B cell (primary cell): ENCODE data around the gene LRIF1.

Experiments used
- EZH2 ChIP-seq: IDR thresholded peaks from 2 replicates; pipeline ENCODE4 v1.6.1; 2012; ENCODE audit warnings: borderline replicate concordance, low read depth, mild to moderate bottlenecking, moderate library complexity, low read length; ENCODE audit not compliant: insufficient read depth, poor library complexity, severe bottlenecking
- TF ChIP-seq, protein P1 (sequence below): fragments of 200-600 bp; IDR thresholded peaks from one replicate; pipeline ENCODE4 v1.8.0; 2022; ENCODE audit warnings: antibody characterized with exemption, mild to moderate bottlenecking

DNA sequence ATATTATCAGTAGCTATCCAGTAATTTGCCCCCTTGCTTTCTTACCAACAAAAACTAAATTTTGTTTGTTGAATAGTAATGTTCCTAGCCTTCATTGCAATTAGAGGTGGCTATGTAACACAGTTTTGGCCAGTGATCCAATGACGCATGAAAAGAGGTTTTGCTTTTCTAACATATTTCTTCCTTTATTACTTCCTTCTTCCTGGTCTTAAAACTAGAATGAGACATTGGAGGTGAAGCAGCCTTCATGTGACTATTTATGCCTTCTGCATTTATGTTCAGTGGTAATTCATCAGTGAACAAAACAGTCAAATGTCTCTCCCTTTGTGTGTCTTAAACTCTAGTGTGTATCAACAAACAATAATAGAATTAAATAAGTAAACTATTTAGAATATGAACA is 35.5 kb downstream of the LRIF1 start:
- TF ChIP-seq, protein P1, sequence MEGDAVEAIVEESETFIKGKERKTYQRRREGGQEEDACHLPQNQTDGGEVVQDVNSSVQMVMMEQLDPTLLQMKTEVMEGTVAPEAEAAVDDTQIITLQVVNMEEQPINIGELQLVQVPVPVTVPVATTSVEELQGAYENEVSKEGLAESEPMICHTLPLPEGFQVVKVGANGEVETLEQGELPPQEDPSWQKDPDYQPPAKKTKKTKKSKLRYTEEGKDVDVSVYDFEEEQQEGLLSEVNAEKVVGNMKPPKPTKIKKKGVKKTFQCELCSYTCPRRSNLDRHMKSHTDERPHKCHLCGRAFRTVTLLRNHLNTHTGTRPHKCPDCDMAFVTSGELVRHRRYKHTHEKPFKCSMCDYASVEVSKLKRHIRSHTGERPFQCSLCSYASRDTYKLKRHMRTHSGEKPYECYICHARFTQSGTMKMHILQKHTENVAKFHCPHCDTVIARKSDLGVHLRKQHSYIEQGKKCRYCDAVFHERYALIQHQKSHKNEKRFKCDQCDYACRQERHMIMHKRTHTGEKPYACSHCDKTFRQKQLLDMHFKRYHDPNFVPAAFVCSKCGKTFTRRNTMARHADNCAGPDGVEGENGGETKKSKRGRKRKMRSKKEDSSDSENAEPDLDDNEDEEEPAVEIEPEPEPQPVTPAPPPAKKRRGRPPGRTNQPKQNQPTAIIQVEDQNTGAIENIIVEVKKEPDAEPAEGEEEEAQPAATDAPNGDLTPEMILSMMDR: no peak
- TF ChIP-seq EZH2: no peak
